ENCODE measurements around the gene AMPD1.

AMPD1 gene

GRCh38 chr1:114696810-114697209, 1.5 kb upstream of the AMPD1 start:
- DNase-seq = no peak

GRCh38 chr1:114694540-114695310, 621 bp downstream of the AMPD1 start:
- no peak for DNase-seq

- no peak for DNase-seq
These were observed 2.4 kb downstream of the AMPD1 start for GRCh38 chr1:114692947-114693346.

GRCh38 chr1:114691061-114691460, 4.3 kb downstream of the AMPD1 start:
- DNase-seq = no peak

- DNase-seq = peak; percentile 11 to 19
These were observed 5.2 kb downstream of the AMPD1 start for GRCh38 chr1:114690148-114690547.

GRCh38 chr1:114688526-114688925, 6.8 kb downstream of the AMPD1 start:
- DNase-seq = no peak

GRCh38 chr1:114685851-114686250, 9.5 kb downstream of the AMPD1 start:
- no peak for DNase-seq

GRCh38 chr1:114677691-114678090, 17.7 kb downstream of the AMPD1 start:
- DNase-seq = no peak

GRCh38 chr1:114676115-114676514, 19.2 kb downstream of the AMPD1 start:
- DNase-seq = no peak

- DNase-seq = no peak
These were observed 23.4 kb downstream of the AMPD1 start for GRCh38 chr1:114671939-114672275.

GRCh38 chr1:114671011-114671938, 24.1 kb downstream of the AMPD1 start:
- peak in 1 of 2 donors; percentile 11 for DNase-seq

GRCh38 chr1:114670083-114671010, 25.0 kb downstream of the AMPD1 start:
- DNase-seq = peak; percentile 87 to 93

GRCh38 chr1:114669562-114670082, 25.7 kb downstream of the AMPD1 start, which contains the start of gene DENND2C:
Gene DENND2C (minus strand): TSS chr1:114670049. CDS start chr1:114625984, 44,065 bp downstream.
- no peak for DNase-seq

- DNase-seq = no peak
These were observed 26.4 kb downstream of the AMPD1 start for GRCh38 chr1:114668784-114669561.

GRCh38 chr1:114668373-114668772, 27.0 kb downstream of the AMPD1 start:
- DNase-seq = no peak

GRCh38 chr1:114666954-114667353, 28.4 kb downstream of the AMPD1 start:
- DNase-seq = no peak

GRCh38 chr1:114660238-114660637, 35.1 kb downstream of the AMPD1 start:
- no peak for DNase-seq

GRCh38 chr1:114651893-114652292, 43.5 kb downstream of the AMPD1 start:
- no peak for DNase-seq

- no peak for DNase-seq
These were observed 46.8 kb downstream of the AMPD1 start for GRCh38 chr1:114648503-114648902.

- no peak for DNase-seq
These were observed 54.0 kb downstream of the AMPD1 start for GRCh38 chr1:114641377-114641776.

- DNase-seq = no peak
These were observed 56.4 kb downstream of the AMPD1 start for GRCh38 chr1:114638910-114639309.
